ENCODE measurements around the gene FOXP2. TPM values are rescaled to one million over a fixed set of nuclear protein-coding genes. Genes with fewer than 3 reads are reported as not detected.

FOXP2 gene
- polyA plus RNA-seq, 3 donors, result 10.4 to 15.5 (median 14.9) TPM

DNA sequence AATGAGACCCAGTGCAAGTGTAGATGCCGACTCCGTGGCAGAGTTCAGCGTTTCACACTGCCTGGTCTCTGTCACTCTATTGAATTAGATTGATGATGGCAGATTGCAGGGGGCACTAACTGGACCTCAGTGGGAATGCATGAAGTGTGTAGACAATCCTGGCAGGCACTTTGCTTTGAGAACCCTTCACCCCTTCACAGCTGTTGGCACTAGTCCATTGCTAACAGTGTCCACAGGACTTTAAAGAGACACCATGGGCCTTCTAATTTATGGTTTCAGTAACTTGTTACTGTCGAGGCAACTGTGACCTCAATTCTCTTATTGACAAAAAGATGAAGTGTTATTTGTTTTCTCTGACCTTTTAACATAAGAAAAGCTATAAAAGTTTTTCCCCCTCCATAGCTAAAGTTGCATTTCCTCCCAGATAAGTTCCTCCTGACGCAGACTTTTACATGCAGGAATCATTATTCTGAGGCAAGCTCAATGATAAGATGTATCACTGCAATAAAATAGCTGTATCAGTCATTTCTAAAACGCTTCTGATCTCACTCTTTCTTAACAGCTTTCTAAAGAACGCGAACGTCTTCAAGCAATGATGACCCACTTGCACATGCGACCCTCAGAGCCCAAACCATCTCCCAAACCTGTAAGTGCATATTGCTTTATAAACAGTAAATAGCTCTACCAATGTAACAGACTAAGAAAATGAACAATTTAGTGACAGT lies 238.9 kb downstream of the FOXP2 start:
- no peak for DNase-seq

DNA sequence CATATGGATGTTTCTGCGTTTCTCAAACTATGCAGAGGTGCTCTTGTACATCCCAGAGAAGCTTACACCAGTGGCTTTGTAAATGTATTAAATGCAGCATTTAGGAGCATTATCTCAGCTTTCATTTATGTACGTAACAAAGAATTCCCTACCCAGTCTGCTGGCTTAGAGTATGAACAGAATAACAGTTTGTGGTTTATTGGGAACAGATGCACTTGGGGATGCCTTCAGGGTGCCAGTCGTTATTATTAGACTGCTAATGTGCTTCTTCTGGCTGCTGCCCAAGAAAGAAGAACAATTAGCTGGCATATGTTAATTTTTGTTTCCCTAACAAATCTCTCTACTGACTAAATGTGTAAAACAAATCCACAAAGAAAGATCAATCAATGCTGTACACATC lies 241.9 kb downstream of the FOXP2 start:
- DNase-seq, result no peak

DNA sequence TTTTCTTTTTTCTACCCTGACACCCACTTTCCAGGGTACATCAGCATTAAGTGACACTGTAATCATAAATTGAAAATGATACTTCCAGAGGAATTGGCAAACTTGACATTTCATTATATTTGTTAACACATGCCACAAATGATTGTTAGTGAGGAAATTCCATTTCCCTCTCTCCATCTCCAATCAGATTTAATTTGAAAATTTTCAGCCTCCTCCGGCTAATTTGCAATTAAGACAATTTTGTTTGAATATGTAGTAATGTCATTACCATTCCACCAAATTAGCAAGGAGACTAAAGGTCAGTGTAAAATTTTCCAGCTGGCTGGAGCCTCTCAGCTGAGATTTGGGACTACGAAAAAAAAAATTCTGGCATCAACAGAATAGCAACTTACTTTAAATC lies 242.7 kb downstream of the FOXP2 start:
- no peak for DNase-seq

DNA sequence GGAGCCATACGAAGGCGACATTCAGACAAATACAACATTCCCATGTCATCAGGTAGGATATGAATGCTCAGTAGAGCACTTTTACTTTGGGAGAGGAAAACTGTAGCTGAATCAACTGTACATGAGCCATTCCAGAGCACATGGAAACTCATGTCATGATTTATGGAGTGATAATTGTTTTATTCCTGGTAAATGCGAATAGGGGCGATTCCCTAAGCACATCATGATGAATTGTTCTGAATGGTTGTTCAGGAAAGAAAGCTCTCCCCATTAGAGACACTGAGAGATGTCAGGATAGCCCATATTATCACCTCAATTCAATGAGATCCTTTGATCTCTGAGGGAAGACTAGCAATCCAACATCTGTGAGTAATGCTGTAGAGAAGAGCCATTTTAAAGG lies 243.6 kb downstream of the FOXP2 start:
- DNase-seq, result no peak

DNA sequence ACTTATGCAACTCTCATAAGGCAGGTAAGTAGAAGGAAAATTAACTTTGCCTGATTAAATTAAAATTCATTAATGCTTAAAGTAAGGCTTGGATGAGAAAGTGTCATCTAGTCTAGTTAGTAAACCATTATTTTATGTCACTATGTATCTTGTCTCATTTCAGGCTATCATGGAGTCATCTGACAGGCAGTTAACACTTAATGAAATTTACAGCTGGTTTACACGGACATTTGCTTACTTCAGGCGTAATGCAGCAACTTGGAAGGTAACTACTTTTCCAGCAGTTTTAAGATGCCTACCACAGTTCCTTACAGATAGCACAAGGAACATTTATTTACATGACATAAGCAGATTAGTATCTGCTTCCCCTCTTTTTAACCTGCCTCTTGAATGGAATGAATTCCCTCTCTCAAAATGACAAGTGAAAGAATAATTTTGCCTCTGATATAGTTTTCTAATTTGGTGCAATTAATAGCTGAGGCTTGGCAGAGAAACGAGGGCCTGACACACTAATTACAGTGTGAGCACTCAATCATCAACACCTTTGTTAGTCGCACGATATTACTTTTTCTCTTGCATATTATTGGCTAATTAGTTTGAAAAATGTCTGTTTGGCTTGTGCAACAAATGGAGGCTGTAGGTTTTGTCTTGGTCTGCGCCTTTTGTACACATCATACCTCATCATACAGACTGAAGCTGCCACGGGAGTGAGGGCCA lies 245.0 kb downstream of the FOXP2 start:
- DNase-seq, result no peak

DNA sequence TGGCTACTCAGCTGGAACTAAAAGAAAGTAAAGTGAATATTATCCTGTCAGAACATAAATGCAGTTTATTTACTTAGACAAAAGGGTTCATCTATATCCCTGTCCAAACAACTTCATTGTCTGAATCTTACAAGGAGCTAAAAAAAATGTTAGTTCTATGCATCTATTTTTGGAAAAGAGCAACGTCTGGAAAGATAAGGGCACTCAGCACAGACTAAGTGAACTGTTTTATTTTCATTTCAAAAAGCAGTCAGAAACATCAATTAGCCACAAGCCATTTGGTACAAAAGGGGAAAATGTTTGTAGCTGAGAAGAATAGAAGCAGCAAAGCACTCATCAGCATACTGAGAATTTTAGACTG lies 245.5 kb downstream of the FOXP2 start:
- DNase-seq, result no peak

DNA sequence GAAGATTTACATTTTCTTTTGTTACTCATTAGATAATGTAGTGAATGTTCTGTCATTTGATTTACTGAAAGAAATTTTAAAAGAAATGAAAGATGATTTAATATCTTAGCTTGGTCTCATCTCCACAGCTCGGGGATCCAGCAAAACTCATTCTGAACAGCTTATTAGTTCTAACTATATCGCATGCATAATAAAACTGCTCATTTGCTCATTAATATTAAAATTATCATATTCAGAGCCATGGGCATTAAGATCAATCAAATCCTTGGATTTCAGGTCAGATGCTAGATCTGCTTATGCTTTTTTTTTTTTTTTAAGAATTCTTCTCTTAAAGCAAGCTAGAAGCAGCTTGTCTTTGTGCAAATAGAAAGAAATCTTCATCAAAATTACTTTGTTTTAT lies 246.1 kb downstream of the FOXP2 start:
- no peak for DNase-seq

DNA sequence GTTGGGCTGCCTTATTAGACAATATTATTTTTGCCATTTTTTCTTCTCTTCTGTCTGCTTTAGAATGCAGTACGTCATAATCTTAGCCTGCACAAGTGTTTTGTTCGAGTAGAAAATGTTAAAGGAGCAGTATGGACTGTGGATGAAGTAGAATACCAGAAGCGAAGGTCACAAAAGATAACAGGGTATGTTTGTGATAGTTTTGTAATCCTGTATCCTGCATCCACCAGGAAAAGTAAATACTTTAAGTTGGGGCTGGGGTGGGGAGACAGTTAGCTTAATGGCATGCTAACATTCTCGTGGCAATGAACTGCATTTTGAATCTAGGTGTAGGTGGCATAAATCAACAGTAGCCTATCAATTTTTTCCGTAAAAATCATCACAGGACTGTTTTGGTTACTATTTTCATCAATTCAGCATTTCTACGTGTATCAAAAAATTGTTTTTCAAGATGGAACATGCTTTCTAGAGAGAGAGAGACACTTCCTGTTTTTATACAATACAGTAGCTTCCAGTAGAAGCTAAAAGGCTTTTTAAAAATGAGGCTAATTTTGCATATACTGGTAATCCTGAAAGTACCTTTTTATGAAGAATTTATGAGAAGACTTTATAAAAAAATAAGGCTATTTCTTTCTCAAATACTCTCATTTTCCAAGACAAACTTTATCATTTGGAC lies 247.5 kb downstream of the FOXP2 start:
- no peak for DNase-seq

DNA sequence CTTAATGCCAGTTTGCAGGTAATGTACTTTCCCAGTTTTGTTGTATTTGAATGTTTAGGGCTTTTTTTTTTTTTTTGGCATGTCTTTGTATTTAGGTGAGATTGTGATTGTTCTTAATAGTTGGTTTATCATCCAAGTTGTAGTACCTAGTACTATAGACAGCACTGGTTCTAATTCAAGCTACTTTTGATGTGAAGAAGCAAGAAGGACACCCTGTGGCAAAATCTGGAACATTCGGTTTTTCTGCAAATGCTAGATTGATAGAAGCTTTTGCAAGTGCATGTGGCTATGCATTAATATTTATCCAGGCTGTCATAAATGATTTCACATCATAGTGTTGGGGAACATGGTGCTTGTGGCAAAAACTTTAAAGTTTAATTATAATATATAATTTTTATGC lies 248.9 kb downstream of the FOXP2 start:
- DNase-seq, result no peak

DNA sequence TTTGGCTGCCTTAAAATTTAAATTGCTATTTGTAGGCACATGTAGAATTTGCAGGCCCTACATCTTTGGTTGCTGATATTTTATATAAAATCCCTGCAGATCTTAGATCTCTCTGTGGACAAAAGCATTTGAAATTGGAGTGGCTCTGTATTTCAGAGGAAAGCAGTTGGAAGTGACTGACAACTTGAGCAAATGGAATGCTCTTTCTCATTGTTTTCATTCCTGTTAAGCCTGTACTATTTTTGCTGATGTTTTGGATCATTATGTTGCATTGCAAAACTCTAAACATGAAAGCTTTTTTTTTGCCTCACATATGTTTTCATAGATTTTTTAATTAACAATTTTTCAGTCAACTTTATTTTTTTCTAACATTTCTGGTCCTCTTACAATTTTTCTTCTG lies 256.1 kb downstream of the FOXP2 start:
- DNase-seq, result no peak

DNA sequence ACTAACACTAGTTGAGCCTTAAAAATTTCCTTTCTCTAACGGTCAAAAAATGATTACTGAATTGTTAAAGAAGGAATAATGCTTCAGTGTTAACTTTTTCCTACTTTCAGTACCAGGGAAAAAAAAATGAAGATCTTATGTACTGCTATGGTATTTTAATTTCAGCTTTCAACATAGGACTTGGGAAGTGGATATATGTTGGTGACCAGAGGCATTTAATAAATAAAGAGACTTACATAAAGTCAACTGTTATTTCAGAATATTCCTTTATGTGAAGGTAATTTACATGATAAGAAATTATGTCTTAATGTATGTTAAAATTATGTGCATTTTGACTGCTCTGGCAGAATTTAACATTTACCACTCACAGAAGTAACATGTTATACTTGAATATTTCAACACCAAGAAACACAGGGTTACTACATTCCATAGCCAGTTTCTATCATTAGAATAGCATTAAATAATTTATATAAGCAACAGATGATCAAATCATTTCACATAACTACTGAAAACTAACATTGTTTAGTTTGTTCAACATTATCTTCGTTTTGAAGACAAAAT lies 257.0 kb downstream of the FOXP2 start:
- no peak for DNase-seq

DNA sequence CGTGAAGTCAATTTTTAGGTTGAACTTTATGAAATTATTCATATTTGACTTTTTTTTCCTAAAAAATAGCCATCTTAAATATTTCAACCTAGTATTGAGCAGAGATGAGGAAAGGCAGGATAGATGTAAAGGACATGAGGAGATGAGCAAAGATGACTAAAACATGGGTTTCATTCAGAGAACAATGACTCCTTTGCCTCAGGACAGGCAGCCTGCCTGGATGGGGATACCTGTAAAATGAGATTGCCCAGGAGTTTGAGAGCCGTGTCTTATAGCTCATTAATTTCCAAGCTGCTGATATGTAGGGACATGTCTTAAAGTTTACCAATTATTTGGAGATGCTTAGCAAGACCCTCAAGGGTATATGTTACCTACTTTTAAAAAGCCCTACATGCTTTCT lies 263.5 kb downstream of the FOXP2 start:
- DNase-seq, result no peak

DNA sequence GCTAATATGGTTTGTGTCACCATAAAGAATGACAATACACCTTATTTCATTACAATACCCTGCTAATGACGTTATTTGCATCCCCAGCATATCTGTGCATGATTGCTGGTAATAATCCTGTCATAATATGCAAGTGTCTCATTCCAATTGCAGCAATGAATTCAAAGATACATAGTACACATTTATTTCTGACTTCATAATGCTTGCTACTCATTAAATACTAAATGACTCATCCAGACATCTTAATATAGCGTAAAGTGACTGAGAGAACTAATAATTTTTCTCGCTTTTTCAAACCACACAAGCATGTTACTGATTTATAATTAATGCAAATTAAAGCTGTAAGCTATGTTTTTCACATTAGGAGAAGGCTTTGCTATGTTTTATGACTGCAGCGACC lies 272.6 kb downstream of the FOXP2 start:
- no peak for DNase-seq

DNA sequence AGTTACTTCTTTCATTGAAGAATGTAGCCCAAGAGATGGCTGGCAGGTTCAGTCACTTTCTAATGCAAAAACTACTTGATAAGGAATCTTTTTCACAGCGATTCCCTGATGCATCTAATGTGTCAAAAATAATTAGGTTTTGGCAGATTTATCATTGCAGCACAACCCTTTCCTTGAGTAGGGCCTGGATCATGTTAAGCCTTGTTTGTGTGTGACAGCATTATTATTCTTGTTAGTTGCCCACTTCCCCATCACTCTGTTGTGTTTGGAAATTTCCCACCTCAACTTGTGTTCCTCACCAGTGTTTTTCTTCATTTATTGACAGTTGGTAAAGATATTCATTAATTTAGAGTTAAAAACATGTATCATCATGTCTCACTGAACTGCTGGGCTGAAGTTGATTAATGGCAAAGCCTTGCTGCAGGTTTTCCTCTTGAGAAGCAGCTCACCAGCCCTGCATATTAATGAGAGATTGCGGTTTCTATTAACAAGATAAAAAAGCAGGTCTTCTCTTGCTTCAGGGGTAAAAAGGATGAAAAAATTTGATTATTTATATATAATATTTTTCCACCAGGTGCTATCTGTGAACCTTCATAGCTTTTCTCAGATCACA lies 273.9 kb downstream of the FOXP2 start:
- DNase-seq, result peak; percentile 4

DNA sequence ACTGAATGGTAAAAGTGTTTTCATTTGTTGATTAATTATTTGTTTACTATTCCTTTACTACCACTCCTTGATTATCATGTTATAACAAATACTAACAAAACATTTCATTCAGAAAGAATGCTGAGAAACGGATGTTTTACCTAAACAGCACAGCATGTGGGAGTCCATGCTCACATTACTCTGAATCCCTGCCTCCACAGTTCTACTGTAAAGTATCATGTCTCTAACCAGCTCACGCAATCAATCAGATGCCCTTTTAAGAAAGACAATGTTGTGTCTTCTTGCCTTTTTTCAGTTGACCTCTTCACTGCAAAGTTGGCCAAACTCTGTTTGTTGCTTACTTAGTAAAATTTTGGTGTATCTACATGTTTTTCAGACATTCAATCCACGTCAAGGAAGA lies 274.8 kb downstream of the FOXP2 start:
- peak; percentile 49 for DNase-seq

DNA sequence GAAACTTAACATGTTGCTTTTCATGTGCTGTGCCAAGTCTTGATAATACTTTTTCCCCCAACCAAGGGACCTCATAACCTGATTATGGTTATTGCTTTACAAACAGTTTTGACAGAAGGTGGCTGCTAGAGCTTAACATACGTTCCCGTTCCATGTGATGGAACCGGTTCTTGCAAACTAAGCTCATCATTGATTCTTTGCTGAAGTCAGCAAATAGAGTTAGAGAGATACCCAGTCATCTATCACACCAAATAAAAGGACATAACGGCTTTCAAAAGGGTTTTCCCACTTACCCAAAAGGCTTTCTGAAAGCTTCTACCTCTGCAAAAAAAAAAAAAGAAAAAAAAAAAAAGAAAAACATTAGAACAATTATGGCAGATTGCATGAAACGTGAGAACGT lies 277.0 kb downstream of the FOXP2 start:
- DNase-seq, result no peak

DNA sequence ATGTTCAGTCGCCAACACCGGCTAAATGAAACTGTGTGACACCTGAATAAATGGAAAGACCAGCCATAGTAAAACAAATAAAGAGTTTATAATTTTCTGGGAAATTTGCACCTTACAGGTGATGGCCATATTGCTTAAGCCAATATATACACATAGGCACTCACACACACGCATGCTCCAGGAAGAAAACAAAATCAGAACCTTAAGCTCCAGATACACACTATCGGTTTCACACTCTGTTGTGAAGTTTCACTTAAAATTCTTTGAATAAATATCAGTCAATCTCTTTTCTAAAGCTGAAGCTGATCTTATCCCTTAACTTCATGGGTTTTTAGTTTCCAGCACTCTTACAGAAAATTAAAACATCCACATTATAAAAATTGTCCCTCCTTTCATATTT lies 280.6 kb downstream of the FOXP2 start:
- no peak for DNase-seq

DNA sequence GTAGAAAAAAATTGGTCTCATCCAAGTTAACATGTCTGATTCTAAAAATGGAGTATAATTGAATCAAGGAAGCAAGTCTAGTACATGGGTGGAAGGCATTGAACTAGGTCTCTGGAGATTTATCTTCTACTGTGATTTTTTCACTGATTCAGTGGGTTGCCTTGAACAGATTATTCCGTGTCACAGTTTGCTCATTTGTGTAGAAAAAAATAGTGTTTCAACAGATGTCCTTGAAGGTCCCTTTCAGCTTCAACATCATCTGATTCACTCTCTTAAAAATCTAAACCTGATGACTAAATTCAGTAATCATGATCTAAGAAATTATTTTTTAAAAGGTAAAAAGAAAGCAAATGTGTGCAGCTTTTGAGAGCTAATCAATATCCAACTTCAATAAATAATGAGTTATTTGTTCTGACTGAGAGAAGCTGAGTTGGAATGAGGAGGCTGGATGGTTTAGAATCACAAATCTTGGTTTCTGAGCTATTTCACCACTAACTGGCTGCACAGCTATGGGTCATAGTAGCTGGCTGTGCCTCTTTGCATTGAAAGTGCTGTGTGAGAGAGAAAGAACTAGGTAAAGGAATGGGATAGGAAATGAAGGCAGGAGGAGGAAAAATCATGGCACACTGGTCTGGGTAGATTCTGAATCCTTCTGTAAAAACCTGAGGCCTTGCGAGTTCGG lies 285.8 kb downstream of the FOXP2 start:
- DNase-seq, result no peak

DNA sequence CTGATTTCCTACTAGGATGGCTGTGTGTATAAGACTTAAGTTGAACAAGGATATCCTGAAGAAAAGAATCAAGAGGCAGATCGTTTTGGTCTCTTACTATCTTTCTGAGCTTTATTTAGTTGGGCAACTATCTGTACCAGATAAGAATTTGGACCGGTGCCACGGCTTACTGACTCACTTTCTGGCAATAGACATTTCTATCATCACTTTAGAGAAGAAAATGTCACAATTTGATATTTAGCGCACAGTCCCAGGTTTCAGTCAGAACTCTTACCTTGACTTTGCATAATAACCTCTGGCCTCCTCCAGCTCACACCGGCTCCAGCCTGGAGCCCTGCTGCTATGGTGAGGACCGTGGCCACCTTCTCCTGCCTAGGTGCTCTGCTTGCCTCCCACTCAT lies 289.1 kb downstream of the FOXP2 start:
- no peak for DNase-seq

DNA sequence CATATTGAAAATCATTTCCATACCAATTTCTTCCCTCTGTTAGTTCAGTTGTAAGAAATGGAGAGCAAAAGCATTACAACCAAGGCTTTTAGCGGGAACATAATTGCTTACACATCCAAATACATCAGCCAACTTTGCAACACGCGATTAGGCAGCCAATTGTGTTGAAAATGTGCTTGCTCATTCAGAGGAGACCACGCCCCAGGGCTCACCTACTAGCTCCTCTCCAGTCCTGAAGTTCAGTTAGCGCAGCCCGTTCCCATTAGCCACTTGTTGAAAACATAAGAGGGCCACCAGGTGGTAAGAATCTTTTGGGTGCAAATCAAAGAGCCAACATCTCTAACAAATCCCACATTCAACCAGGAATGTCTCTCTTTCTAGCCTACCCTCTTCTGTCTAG lies 294.0 kb downstream of the FOXP2 start:
- DNase-seq, result no peak

DNA sequence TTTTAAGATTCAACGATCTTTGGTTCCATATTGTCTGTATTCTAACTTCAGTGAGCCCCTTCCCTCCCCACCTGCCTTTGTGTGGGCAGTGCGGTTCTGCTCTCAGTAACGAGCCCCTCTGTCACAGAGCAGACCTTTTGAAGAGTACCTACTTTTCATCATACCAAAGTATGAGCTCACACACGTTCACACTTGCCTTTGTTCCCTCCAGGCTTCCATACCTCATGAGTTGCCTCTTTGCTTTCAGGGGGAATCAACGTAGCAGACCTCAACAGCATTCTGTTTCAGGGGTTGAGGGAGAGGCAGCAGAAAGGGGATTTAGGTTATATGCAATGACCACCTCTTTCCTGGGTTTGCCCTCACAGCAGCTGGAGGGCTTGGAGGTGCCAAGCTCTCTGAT lies 295.9 kb downstream of the FOXP2 start:
- no peak for DNase-seq

DNA sequence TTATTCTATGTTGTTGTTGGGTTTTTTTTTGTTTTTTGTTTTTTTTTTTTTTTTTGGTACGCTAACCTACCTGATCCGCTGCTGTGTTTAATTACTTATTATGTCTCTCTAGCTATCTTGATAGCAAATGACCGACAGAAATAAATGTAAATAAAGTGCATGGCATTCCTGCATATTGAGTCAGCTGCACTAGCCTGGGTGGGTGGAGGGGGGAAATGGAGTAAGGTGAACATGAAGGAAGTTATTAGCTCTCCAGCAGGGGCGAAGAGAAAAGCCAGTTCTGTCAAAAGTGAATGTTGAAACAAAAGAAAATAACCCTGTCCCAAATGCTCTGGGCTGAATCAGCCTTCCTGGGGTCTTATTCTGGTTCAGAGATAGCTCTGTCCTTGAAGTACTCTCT lies 296.6 kb downstream of the FOXP2 start:
- DNase-seq, result no peak
